Measurements from ENCODE around the gene SNX5.

The SNX5 gene

DNA sequence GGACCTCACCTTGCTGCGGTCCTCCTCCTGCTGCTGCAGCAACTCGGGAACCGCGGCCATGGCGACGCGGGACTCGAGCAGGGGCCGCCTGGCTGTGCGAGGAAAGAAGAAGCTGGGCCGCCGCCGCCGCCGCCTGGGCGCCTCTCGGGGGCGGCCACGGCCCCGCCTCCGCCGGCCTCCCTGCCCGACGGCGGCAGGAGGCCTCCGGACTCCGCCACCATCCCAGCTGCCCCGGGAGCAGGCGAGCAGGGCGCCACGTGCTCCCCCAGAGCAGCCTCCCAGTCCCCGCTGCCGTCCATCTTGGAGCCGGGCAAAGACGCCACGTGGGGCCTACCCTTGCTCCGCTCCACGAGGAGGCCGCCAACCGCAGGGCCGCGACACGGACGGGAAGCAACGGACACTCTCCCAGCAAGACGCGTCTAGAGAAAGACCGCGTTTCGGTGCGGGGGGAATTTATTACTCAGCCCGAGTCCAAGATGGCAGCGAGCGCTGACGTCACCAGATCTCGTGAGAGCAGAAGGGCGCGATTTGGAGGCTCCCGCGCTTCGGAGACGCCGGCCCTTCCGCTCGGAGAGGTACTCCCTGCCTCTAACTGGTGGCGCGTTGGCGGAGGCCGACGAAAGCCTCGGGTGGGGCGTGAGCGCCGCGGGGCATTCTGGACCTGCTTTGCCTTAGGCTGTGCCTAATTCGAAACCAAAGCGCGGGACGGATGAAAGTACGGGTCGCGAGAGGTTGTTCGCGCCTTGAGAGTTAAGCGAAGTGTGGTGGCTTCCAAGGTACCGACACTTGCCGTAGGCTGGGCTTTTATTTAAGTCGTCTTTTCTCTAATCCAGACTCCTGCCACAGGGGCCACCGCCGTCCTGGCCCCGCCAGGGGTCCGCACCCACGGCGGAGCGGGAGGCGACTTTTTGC lies at the start of gene SNX5, which contains the start of gene MGME1:
TSS of gene SNX5 (minus strand) at position 429 of the 912 bp plus-strand sequence. CDS start at position 60, 369 bp downstream.
TSS of gene MGME1 (plus strand) at position 653 of the 912 bp plus-strand sequence. CDS start 842 bp downstream, outside the sequence.
- DNase-seq: peak; percentile 84

DNA sequence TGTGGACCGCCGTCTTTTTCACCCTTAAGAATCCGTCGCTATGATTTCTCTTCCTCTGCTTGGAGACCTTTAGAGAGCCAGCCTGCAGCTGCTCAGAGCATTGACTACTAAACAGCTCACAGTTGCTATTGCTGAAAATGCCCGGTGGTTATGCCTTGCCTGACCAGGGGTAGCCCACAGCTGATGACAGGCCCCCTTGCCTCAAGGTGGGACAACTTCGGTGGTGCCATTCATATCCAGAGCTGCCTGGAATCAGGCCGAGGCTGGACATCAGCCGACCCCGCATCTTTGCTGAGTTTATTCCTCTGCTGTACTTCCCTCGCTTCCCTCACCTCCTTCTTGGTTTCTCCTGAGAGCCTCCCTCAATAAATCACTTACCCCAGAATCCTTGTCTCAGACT lies 49.5 kb upstream of the SNX5 start:
- DNase-seq: no peak

DNA sequence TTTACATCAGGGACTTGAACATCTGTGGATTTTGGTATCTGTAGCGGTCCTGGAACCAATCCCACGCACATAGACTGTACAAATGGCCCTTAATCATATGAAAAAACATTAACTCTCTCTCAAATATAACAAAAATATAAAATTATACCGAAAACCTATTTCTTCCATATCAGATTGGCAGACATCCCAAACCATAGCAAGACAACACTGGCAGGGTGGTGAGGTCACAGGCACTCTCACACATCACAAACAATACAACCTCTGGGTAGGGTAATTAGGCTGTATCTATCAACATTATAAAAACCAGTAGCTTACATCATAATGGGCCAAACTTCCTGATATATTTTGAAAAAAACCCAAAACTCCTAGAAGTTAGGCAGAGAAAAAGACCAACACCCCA lies 48.2 kb upstream of the SNX5 start:
- DNase-seq: no peak

DNA sequence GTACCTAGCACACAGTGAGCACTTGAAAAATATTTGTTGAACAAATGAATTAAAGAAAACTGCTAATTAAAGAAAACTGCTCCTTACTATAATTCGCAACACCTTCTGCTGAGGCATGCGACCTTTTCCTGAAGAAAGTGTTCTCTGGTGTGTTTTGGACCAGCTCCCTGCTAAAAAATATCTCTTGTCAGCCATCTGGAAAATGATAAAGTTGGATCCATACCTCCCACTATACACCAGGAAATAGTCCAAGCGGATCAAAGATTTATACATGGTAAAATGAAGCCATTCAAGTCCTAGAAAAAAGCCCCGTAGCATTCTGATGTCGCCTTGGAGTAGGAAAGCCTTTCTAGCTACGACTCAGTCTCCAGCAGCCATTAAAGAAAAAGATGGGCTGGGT lies 45.8 kb upstream of the SNX5 start:
- no peak for DNase-seq

DNA sequence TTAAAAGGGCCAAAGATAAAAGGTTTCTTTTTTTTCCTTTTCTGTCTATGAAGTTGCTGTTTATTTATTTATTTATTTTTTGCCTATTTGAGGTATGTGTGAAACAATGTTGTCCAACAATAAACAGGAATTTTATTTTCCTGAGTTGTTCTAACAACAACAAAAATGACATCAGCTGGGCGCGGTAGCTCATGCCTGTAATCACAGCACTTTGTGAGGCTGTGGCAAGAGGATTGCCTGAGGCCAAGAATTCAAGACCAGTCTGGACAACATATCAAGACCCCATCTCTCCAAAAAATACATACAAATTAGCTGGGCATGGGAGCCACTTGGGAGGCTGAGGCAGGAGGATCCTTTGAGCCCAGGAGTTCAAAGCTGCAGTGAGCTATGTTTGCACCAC lies 44.3 kb upstream of the SNX5 start:
- no peak for DNase-seq

DNA sequence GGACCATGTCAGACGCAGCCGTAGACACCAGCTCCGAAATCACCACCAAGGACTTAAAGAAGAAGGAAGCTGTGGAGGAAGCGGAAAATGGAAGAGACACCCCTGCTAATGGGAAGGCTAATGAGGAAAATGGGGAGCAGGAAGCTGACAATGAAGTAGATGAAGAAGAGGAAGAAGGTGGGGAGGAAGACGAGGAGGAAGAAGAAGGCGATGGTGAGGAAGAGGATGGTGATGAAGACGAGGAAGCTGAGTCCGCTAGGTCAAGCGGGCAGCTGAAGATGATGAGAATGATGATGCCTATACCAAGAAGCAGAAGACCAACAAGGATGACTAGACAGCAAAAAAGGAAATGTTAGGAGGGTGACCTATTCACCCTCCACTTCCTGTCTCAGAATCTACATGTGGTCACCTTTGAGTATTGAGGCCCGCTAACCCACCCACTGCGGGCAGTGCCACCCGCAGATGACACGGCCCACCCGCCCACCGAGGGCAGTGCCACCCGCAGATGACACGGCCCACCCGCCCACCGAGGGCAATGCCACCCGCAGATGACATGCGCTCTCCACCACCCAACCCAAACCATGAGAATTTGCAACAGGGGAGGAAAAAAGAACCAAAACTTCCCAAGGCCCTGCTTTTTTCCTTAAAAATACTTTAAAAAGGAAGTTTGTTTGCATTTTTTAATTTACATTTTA lies 43.5 kb upstream of the SNX5 start:
- no peak for DNase-seq

DNA sequence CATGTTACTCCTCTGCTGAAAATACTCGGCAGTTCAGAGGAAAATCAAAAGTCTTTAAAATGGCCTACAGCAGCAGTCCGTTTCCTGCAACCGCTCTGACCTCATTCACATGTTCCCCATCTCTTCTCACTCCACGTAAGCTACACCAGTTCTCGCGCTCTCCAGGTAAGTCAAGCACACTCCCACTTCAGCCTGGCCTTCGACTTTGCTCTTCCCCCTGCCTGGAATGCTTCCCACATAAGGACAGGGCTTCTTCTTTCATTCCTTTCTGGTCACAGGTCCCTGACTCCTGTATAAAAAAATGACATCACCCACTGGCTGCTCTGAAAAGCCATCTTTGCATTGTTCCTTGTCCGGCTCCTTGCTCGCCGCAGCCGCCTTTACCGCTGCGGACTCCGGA lies 42.9 kb upstream of the SNX5 start:
- no peak for DNase-seq

DNA sequence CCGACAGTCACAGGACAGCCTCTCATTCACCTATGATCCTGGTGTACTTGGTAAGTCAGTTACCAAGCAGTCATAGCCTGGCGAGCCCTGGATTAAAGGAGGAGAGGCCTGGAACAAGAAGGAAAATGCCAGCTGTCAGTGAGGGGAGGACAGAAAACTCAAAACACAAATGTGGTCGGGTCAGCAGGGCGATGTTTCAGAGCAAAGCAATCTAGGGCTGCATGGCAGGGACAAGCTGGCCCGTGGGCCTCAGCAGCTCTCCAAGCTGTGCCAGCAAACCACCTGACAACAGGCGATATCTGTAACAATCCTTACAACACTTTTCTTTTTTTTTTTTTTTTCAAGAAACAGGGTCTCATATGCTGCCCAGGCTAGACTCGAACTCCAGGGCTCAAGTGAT lies 40.5 kb upstream of the SNX5 start:
- DNase-seq: no peak

DNA sequence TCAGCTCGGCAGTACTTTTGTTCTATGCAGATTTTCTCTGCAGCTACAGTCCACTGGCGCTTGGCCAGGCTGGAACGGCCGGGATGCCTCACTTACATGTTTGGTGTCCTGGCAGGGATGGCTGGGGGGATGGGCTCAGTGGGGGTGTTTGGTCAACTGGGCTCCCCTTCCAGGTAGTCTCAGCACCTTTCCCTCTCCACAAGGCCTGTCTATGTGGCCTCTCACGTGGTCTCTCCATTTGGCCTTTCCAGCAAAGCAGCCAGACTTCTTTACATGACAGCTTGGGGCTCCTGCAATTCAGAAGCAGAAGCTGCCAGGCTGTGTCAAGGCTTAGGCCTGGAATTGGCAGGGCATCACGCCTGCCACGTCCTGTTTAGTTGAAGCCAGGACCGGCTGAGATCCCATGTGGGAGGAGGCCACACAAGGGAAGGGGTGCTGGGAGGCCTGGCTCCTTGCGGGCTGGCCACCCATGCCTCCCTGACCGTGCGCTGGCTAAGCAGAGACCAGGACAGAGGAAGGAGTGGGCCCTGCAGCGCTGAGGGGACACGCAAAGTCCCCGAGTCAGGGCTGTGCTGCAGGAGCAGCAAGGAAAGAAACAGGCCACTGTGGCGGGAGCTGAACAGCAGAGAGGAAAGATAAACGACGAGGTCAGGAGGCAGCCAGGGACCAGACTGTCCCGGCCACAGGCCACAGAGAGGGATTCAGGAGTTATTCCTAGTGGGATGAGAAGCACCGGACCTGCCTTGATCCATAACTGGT lies 39.1 kb upstream of the SNX5 start:
- DNase-seq: no peak

DNA sequence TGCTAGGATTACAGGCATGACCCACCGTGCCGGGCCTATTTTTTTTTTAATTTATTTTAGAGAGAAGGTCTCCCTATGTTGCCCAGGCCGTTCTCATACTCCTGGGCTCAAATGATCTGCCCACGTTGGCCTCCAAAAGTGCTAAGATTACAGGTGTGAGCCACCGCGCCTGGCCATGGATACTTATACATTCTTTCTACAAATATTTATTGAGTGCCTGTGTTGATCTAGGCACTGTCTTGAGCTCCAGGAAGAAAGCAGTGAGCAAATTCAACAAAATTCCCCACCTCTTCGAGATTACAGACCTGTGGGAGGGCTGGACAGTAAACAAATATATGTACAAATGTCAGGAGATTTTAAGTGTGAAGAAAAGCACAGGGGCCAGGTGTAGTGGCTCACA lies 38.1 kb upstream of the SNX5 start:
- no peak for DNase-seq

DNA sequence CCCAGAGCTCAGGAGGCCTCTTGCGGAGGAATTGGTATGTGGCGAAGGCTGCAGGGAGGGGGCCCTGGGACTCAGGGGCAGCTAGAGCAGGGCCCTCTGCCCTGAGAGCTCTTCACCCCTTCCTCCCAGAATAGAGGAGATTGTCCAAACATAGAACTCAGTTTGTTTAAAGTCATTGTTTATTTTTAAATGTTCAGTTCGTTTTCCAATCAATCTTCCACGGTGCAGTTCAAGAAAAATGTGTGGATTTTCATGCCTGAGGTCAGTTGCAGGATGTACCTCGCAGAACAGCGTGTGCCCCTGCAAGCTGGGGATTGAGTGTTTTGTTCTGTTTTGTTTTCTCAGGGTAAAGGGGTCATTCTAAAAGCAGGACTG lies 37.4 kb upstream of the SNX5 start:
- DNase-seq: no peak

DNA sequence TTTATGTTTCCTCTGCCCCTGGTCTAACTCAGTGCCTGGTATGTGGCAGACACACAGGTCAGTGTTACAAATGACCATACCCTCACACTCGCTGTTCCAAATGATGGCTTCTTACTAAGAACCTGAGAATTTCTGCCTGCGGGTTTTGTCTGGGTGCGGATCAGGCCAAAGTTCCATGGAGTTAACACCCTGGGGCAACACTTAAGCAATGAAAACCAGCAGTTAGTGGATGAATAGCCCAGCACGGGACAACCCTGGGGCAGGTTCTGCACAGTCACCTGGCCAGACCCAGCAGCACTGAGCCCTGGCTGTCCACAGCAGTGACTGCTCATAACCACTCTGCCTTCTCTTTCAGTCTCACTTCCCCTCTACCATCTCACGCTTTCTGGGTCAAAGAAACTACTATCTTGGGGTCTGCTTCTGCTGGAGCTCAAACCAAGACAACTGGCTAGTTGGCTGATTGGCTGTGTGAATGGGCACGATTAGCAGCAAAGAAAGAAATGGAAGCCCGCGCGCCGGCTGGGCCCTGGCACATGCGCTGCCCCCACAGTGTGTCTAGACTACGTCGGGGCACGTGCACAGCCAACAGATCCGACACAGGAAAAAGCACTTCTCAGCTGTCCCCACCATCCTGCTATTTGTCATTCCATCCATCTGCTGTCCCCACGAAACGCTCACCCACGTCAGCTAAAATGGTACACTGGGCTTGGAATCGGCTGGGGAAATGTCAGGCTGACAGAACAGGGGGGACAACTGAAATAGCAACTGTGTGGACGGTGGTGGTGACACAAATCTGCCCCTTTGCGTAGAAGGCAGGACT lies 36.8 kb upstream of the SNX5 start:
- no peak for DNase-seq

DNA sequence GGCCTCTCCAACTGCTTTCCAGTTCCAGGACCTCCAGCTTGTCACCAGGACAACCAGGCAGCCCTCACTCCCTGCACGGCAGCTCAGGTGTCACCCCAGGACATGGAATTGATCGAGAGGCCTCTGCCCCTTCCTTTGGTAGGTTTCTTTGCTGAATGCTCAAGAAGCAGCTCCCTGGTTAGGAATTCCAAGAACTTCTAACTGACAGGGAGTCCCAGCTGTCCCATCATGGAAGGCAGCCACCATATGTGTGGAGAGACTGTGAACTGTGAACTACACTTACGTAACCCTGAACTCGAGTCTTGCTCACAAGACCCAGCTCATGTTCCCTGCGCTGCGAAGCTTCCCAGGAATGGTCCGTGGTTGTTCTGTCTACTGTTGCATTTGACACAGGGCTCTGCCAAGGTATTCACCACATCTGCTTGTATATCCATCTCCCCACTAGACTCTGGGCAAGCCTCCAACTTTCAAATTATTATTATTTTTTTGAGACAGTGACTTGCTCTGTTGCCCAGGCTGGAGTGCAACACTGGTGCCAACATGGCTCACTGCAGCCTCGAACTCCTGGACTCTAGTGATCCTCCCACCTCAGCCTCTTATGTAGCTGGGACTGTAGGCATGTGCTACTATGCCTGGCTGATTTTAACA lies 35.9 kb upstream of the SNX5 start:
- no peak for DNase-seq

DNA sequence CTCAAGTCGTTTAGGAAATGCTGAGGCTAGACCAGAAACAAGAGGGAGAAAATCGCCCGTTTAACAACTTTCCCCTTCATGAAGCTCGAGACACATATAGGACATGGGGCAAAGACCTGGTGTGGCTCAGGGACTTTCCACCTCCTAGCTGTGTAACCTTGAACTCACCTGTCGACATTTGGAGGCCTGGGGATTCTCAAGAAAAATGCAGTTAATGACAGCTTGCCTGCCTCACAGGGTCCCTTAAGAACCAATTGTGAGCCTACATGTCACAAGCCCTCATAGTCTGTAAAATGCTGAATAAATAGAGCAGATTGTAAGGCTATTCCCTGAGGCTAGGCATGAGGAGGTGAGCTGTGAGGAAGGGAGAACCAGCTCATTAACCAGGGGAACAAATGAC lies 35.3 kb upstream of the SNX5 start:
- DNase-seq: no peak

DNA sequence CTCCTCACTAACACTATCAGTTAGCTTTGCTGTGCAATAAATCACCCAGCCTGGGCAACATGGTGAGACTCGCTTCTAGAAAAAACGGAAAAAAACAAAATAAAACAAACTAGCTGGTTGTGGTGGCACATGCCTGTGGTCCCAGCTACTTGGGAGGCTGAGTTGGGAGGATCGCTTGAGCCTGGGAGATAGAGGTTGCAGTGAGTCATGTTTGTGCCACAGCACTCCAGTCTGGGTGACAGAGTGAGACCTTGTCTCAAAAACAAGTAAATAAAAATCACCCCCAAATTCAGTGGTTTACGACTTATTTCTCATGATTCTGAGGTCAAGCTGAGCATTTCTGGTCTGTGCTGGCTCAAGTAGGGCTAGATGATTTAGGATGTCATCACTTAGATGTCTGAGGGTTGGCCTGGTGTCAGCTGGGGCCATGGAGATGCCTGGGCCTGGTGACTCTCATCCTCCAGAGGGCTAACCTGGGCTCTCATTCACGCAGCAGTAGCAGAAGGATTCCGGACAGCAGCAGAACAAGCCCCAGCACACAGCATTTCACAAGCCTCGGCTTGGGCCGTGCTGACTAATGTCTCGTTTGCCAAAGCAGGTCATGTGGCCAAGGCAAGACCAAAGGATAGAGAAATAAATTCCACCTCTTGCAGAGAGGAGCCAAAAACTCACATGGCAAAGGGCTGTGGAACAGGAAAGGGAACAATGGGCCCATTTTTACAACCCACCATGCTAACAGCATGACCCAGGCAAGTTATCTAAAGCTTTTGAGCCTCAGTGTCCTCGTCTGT lies 32.7 kb upstream of the SNX5 start:
- no peak for DNase-seq

DNA sequence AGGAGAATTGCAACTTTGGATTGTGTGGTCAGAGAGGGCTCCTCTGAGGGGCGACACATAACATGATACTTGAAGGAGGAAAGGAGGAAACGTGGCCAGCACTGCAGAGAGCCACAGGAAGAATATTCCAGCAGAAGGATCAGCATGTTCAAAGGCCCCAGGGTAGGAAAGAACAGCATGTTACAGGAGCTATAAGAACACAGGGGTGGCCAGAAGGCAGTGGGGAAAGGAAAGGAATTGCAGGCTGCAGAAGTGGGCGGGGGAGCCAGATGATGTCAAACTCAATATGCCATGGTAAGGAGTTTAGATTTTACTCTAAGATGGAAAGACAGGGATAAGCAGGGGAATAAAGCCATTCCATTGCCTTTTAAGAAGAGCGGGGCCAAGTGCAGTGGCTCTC lies 31.0 kb upstream of the SNX5 start:
- DNase-seq: no peak

DNA sequence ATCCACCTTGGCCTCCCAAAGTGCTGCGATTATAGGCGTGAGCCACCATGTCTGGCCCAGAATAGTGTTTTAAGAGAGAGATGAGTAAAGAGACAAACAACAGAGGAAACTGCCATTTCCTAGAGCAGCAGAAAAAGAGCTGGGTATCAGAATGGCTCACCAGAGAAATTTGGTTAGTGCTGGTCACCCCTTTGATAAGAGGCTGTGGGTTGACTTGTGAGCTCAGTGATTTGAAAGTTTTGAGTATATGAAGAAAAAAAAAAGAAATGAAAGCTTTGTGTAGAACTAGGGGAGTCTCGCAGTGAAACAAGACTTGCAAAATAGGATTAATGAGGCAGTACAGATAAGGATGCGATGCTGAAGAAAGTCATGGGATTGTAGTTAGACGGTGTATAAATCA lies 29.9 kb upstream of the SNX5 start:
- DNase-seq: no peak

DNA sequence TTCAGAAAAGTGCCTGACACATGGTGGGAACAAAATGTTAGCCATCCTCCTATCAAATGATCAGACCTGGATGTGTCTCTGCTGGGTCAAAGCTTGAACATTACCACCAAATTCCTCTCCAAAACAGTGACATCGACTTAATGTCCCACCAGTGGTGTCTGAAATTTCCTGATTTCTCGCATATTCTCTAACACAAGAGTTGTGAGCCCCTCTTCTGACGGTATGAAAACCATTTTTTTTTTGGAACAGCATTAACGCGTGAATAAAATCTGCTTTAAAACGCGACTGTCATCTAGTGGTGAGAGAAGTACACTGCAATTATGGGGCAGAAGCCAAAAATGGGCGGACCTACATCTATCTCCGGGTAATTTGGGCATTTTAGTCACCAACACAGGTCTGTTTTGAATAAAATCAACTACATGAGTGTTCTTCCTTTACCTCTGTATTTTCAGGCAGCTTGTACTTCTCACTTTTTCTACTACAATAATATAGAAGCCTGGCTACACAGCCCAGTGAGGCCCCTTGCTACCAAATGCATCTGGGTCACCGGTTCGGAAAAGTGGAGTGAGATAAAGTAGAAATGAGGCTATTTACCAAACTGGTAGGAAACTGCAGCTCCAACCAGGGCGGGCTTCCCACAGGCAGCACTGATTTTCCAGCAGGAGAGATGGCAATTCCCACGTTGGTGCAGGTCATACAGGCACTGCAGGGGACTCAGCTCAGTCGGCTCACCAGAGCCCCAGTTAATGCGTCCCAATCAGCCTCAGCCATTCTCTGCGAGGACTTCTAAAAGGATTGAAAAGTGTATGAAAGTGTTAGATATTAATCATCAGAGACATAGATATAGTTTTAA lies 27.6 kb upstream of the SNX5 start:
- DNase-seq: no peak

DNA sequence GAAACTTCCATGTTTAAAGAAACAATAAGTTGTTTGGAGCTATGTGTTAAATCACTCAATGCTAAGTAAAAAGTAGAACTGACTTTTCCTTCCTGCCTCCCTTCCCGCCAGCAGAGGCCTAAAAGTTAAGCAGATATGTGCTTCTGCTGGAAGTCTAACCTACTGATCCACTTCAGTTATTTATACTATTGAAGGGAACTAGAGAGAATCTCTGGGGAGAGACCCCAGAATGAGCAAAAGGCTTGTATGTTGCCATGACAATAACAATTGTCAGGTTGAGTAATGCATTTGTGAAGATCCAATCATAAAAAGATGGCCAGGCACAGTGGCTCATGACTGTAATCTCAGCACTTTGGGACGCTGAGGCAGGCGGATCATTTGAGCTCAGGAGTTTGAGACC lies 25.0 kb upstream of the SNX5 start:
- no peak for DNase-seq

DNA sequence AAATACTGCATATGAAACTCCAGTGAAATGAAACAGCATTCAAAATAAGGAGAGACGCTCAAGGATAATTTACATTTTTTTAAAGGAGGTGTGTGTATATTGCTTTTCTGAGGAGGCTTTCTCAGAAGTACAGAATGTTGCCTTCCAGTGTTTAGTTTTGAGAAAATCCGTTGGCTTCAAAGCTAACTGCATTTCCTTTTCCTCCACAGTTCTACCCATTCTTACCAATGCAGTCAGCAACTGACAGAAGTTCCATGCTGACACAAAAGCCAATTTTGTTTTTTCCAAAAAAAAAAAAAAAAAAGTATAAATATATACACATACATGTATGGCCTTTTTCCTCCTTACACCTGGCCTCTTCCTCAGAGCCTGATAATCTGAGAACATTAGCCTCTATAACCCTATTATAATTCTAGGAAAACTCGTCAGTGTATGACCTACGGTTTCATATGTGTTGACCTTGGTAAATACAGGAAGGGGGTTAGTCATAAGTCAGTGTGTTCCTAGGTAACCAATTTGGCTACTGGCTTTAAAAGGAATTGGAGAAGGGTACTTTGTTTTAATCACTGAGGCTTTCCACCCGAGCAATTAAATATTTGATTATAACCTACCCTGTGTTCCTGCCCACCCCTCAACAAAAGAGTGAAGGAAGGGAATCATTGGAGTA lies 24.4 kb upstream of the SNX5 start:
- no peak for DNase-seq
